ENCODE data around the gene UGT1A9.
"Not testable (repeated sequence)": the region's sequence is repeated elsewhere in the genome, so short reads cannot be mapped to it uniquely, and the experiment has no call there.

Gene UGT1A9

GRCh38 chr2:233705911-233706506 is 34.3 kb downstream of the UGT1A9 start:
- in situ Hi-C loops (cut with HindIII; ENCODE audit: low pct_unique_long_range_greater_than_20kb, low sequenced_read_pairs) = no loop called here
- TF ChIP-seq JUND (IDR thresholded peaks at IDR 0.05; ENCODE audit: low read depth) = no peak
- no peak for DNase-seq (ENCODE audit: low read depth in 1 of 2, low spot score in 1 of 2)

- no peak for DNase-seq (ENCODE audit: low read depth in 1 of 2, low spot score in 1 of 2)
These were observed 35.0 kb downstream of the UGT1A9 start for GRCh38 chr2:233706720-233707119.

GRCh38 chr2:233707940-233708644 is 36.4 kb downstream of the UGT1A9 start:
- in situ Hi-C loops (cut with HindIII; ENCODE audit: low pct_unique_long_range_greater_than_20kb, low sequenced_read_pairs) = no loop called here
- DNase-seq (ENCODE audit: low read depth in 1 of 2, low spot score in 1 of 2) = no peak
- no peak for TF ChIP-seq JUND (IDR thresholded peaks at IDR 0.05; ENCODE audit: low read depth)

More at GRCh38 chr2:233706720-233707119, 35.0 kb downstream of the UGT1A9 start:
- no peak for TF ChIP-seq JUND (IDR thresholded peaks at IDR 0.05; ENCODE audit: low read depth)
- in situ Hi-C loops (cut with HindIII; ENCODE audit: low pct_unique_long_range_greater_than_20kb, low sequenced_read_pairs) = no loop called here

- in situ Hi-C loops (cut with HindIII; ENCODE audit: low pct_unique_long_range_greater_than_20kb, low sequenced_read_pairs) = no loop called here
- DNase-seq (ENCODE audit: low read depth in 1 of 2, low spot score in 1 of 2) = peak in 1 of 2 experiments; percentile 7
- TF ChIP-seq JUND (IDR thresholded peaks at IDR 0.05; ENCODE audit: low read depth) = no peak
These were observed 37.2 kb downstream of the UGT1A9 start for GRCh38 chr2:233708942-233709341.

GRCh38 chr2:233711312-233712008 is 39.8 kb downstream of the UGT1A9 start:
- TF ChIP-seq JUND (IDR thresholded peaks at IDR 0.05; ENCODE audit: low read depth) = no peak
- DNase-seq (ENCODE audit: low read depth in 1 of 2, low spot score in 1 of 2) = peak; percentile 23 to 73
- in situ Hi-C loops (cut with HindIII; ENCODE audit: low pct_unique_long_range_greater_than_20kb, low sequenced_read_pairs) = no loop called here

GRCh38 chr2:233712611-233713261 is 41.0 kb downstream of the UGT1A9 start, which contains the start of gene UGT1A5:
Gene UGT1A5, plus strand, starts transcription at chr2:233712907. Its CDS starts 85 bp downstream, at chr2:233712992.
- DNase-seq (ENCODE audit: low read depth in 1 of 2, low spot score in 1 of 2) = no peak
- no peak for TF ChIP-seq JUND (IDR thresholded peaks at IDR 0.05; ENCODE audit: low read depth)
- in situ Hi-C loops (cut with HindIII; ENCODE audit: low pct_unique_long_range_greater_than_20kb, low sequenced_read_pairs) = no loop called here

GRCh38 chr2:233713262-233713615 is 41.5 kb downstream of the UGT1A9 start:
- in situ Hi-C loops (cut with HindIII; ENCODE audit: low pct_unique_long_range_greater_than_20kb, low sequenced_read_pairs) = no loop called here
- DNase-seq (ENCODE audit: low read depth in 1 of 2, low spot score in 1 of 2) = no peak
- TF ChIP-seq JUND (IDR thresholded peaks at IDR 0.05; ENCODE audit: low read depth) = no peak

- TF ChIP-seq JUND (IDR thresholded peaks at IDR 0.05; ENCODE audit: low read depth) = no peak
- no peak for DNase-seq (ENCODE audit: low read depth in 1 of 2, low spot score in 1 of 2)
- in situ Hi-C loops (cut with HindIII; ENCODE audit: low pct_unique_long_range_greater_than_20kb, low sequenced_read_pairs) = no loop called here
These were observed 42.4 kb downstream of the UGT1A9 start for GRCh38 chr2:233714121-233714520.

- TF ChIP-seq JUND (IDR thresholded peaks at IDR 0.05; ENCODE audit: low read depth) = no peak
- in situ Hi-C loops (cut with HindIII; ENCODE audit: low pct_unique_long_range_greater_than_20kb, low sequenced_read_pairs) = no loop called here
- no peak for DNase-seq (ENCODE audit: low read depth in 1 of 2, low spot score in 1 of 2)
These were observed 46.9 kb downstream of the UGT1A9 start, which contains the start of gene UGT1A4 for GRCh38 chr2:233718552-233718951. Gene UGT1A4, plus strand, starts transcription at chr2:233718736. Its CDS starts 85 bp downstream, at chr2:233718821.

- no peak for TF ChIP-seq JUND (IDR thresholded peaks at IDR 0.05; ENCODE audit: low read depth)
- in situ Hi-C loops (cut with HindIII; ENCODE audit: low pct_unique_long_range_greater_than_20kb, low sequenced_read_pairs) = no loop called here
- no peak for DNase-seq (ENCODE audit: low read depth in 1 of 2, low spot score in 1 of 2)
These were observed 57.1 kb downstream of the UGT1A9 start, which contains the start of gene UGT1A3 for GRCh38 chr2:233728723-233729301. Gene UGT1A3, plus strand, starts transcription at chr2:233729042. Its CDS starts 85 bp downstream, at chr2:233729127.

GRCh38 chr2:233736868-233737653 is 65.4 kb downstream of the UGT1A9 start:
- DNase-seq (ENCODE audit: low read depth in 1 of 2, low spot score in 1 of 2); in situ Hi-C loops (cut with HindIII; ENCODE audit: low pct_unique_long_range_greater_than_20kb, low sequenced_read_pairs): not testable (repeated sequence)

Data from T47D (cell line).